Measurements from ENCODE around the gene L2HGDH.

Gene L2HGDH

GRCh38 chr14:50344876-50345563, 33.0 kb upstream of the L2HGDH start:
- H3K4me1 Mint-ChIP-seq = peaks cover 39% of the 10 kb centered on the region
- H3K36me3 Mint-ChIP-seq = peaks cover 7% of the 10 kb centered on the region
- H3K9me3 Mint-ChIP-seq = no peaks in the 10 kb centered on the region
- H3K4me3 Mint-ChIP-seq = no peak overlapping the region
- H3K27ac Mint-ChIP-seq = peak overlapping the region; percentile 70
- H3K27me3 Mint-ChIP-seq = no peaks in the 10 kb centered on the region

GRCh38 chr14:50344116-50344775, 32.2 kb upstream of the L2HGDH start:
- Mint-ChIP-seq H3K4me3 (peak overlapping the region; percentile 69), H3K27ac (peak overlapping the region; percentile 87), H3K36me3 (peaks cover 7% of the 10 kb centered on the region)

GRCh38 chr14:50343434-50343833, 31.4 kb upstream of the L2HGDH start:
- H3K27ac Mint-ChIP-seq = peak overlapping the region; percentile 63

More at GRCh38 chr14:50344116-50344775, 32.2 kb upstream of the L2HGDH start:
- peaks cover 39% of the 10 kb centered on the region for H3K4me1 Mint-ChIP-seq
- no peaks in the 10 kb centered on the region for H3K9me3 Mint-ChIP-seq
- no peaks in the 10 kb centered on the region for H3K27me3 Mint-ChIP-seq

DNA sequence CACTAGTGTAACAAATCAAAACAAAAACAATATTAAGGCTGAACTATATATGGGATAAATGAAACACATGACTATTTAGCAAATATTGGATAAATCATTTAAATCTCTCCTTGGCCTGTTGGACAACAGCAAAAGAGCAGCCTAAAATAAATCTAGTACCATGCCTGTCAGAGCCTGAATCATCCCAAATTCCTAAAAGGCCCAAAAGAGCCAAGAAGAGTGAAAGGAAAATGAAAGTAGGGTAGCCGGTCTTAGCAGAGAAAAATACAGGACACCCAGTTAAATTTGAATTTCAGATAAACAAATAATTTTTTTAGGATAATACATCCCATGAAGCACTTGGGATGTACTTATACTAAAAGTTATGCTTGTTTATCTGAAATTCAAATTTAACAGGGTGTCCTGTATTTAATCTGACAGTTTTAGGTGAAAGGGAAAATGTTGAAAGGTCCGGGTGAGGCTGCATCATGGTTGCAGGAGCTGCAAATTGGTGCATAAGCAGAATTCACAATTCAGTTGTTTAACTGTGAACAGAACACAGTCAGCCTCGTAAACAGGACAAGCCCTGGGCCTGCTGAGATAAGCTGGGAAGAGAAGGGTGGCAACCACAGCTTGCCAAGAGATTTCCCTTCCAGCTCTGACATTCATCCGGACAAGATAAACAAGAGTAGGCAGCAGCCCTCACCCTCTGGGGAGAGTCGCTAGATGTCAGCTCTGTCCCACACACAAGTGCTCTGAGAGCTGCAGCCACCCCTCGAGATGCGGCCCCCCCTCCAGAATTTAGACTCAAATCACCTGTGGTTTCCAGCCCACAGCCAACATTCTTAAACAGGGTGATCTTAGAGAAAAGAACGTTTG, 30.4 kb upstream of the L2HGDH start:
- H3K4me3 Mint-ChIP-seq = no peak overlapping the region
- no peaks in the 10 kb centered on the region for H3K27me3 Mint-ChIP-seq
- H3K4me1 Mint-ChIP-seq = peaks cover 37% of the 10 kb centered on the region
- no peak overlapping the region for H3K27ac Mint-ChIP-seq
- peaks cover 7% of the 10 kb centered on the region for H3K36me3 Mint-ChIP-seq
- H3K9me3 Mint-ChIP-seq = no peaks in the 10 kb centered on the region

More at GRCh38 chr14:50343434-50343833, 31.4 kb upstream of the L2HGDH start:
- Mint-ChIP-seq H3K4me3 (no peak overlapping the region), H3K27me3 (no peaks in the 10 kb centered on the region), H3K4me1 (peaks cover 39% of the 10 kb centered on the region), H3K9me3 (no peaks in the 10 kb centered on the region), H3K36me3 (peaks cover 7% of the 10 kb centered on the region)

DNA sequence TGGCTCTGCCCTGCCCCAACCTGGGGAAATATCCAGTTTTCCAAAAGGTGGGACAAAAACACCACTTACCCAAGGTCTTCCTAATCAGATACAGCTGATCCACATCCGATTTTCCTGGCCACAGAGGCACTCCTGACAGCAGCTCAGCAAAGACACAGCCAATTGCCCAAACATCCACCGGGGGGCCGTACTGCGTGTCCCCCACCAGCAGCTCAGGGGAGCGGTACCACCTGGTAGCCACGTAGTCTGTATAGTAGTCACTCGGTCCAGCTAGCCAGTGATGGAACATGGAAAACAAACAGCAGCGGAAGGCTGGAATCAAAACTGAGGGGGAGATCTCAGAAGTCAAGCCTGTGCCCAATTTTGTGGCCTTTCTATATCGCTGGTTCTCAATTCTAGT, 28.9 kb upstream of the L2HGDH start:
- H3K27me3 Mint-ChIP-seq = no peaks in the 10 kb centered on the region
- no peak overlapping the region for H3K4me3 Mint-ChIP-seq
- H3K9me3 Mint-ChIP-seq = no peaks in the 10 kb centered on the region
- H3K27ac Mint-ChIP-seq = no peak overlapping the region
- peaks cover 39% of the 10 kb centered on the region for H3K4me1 Mint-ChIP-seq
- peaks cover 7% of the 10 kb centered on the region for H3K36me3 Mint-ChIP-seq

DNA sequence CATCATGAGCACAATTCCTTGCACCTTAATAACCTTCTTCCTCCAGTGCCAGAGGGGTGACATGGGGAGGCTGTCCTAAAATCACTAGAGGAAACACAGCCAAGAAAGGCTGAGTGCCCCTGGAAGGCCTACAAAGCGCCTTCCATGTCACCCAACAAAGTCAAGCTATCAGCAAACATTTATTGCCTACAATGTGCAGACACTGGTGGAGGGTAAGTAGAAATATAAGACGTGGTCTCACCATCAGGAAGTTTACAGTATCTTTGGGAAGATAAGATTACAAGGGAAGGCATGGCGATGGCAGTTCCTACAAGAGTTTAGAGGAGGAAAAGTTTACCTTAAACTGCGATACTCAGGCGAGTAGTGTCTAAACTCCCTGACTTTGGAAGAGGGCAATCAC, 28.0 kb upstream of the L2HGDH start:
- Mint-ChIP-seq H3K27me3 (no peaks in the 10 kb centered on the region), H3K4me1 (peaks cover 45% of the 10 kb centered on the region), H3K27ac (no peak overlapping the region), H3K4me3 (no peak overlapping the region), H3K36me3 (peaks cover 6% of the 10 kb centered on the region), H3K9me3 (no peaks in the 10 kb centered on the region)

DNA sequence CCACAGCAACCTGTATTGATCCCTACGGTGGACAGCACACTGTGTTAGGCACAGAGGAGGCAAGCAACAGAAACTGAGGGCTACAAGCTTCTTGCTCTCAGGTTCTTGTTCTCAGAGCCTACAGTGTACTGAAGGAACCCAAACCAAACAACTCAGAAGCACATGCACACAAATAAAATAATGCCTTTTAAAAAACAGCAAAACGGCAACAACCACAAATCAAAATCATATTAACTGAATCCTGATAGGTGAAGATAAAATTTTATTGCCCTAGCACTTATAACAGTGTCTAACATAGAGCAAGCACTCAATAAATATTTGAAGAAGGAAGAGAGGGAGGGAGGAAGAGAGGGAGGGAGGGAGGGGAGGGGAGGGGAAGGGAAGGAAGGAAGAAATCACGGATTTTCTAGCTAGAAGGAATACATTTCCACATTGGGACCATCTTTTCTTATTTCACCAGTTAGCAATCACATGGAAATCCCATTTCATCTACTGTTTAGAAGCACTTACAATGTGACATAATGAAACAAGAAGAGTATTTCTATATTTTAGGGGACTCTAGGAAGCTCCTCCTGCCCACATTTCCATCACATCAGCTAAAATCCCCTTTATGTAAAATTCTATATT, 27.3 kb upstream of the L2HGDH start:
- peaks cover 3% of the 10 kb centered on the region for H3K36me3 Mint-ChIP-seq
- no peak overlapping the region for H3K27ac Mint-ChIP-seq
- H3K27me3 Mint-ChIP-seq = no peaks in the 10 kb centered on the region
- no peaks in the 10 kb centered on the region for H3K9me3 Mint-ChIP-seq
- peaks cover 38% of the 10 kb centered on the region for H3K4me1 Mint-ChIP-seq
- no peak overlapping the region for H3K4me3 Mint-ChIP-seq

GRCh38 chr14:50338587-50338986, 26.6 kb upstream of the L2HGDH start:
- Mint-ChIP-seq H3K4me1 (peaks cover 31% of the 10 kb centered on the region), H3K36me3 (peaks cover 2% of the 10 kb centered on the region), H3K27ac (no peak overlapping the region), H3K9me3 (no peaks in the 10 kb centered on the region), H3K27me3 (no peaks in the 10 kb centered on the region), H3K4me3 (no peak overlapping the region)

- peak overlapping the region; percentile 16 for H3K4me3 Mint-ChIP-seq
- no peaks in the 10 kb centered on the region for H3K9me3 Mint-ChIP-seq
- peaks cover 2% of the 10 kb centered on the region for H3K36me3 Mint-ChIP-seq
- peaks cover 15% of the 10 kb centered on the region for H3K4me1 Mint-ChIP-seq
- H3K27ac Mint-ChIP-seq = peak overlapping the region; percentile 85
- H3K27me3 Mint-ChIP-seq = no peaks in the 10 kb centered on the region
Observed at GRCh38 chr14:50335989-50336824, 24.2 kb upstream of the L2HGDH start.

DNA sequence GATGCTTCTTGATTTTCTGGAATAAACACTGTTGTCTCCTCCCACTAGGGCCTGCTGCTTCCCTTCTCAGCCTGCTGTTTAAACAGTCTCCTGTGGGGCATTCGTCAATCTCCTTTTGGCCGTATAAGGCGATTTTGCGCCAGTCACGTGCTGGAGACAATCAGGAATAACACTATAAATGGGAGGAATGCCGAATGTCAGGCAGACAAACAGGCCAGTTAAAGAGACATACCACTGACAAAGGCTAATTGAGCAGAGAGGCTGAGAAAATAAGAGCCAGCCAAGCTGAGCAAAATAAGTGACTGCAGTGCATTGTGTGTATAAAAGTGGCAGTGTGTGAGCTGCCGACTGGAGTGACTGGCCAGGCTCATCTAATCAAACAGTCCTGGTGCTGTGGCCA, 23.4 kb upstream of the L2HGDH start:
- Mint-ChIP-seq H3K27me3 (no peaks in the 10 kb centered on the region), H3K4me3 (no peak overlapping the region), H3K9me3 (no peaks in the 10 kb centered on the region), H3K27ac (peak overlapping the region; percentile 85), H3K36me3 (no peaks in the 10 kb centered on the region), H3K4me1 (peaks cover 15% of the 10 kb centered on the region)

- Mint-ChIP-seq H3K4me3 (no peak overlapping the region), H3K27ac (no peak overlapping the region), H3K9me3 (no peaks in the 10 kb centered on the region), H3K4me1 (peaks cover 15% of the 10 kb centered on the region), H3K27me3 (no peaks in the 10 kb centered on the region), H3K36me3 (no peaks in the 10 kb centered on the region)
Observed at GRCh38 chr14:50334211-50334610, 22.2 kb upstream of the L2HGDH start.

DNA sequence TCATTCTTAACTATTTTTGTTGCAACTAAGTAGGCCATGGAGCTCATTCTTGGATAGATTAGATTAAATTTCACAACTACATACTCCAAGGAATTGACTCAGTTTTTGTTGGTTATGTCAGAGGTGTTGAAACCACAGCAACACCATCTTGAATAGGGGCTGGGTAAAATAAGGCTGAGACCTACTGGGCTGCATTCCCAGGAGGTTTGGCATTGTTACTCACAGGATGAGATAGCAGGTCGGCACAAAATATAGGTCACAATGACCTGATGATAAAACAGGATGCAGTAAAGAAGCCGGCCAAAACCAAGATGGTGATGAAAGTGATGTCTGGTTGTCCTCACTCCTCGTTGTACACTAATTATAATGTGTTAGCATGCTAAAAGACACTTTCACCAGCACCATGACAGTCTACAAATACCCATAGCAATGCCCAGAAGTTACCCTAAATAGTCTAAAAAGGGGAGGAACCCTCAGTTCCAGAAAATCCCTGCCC, 21.0 kb upstream of the L2HGDH start:
- peaks cover 15% of the 10 kb centered on the region for H3K4me1 Mint-ChIP-seq
- no peak overlapping the region for H3K4me3 Mint-ChIP-seq
- H3K36me3 Mint-ChIP-seq = peaks cover 1% of the 10 kb centered on the region
- no peaks in the 10 kb centered on the region for H3K9me3 Mint-ChIP-seq
- H3K27ac Mint-ChIP-seq = no peak overlapping the region
- H3K27me3 Mint-ChIP-seq = no peaks in the 10 kb centered on the region

- Mint-ChIP-seq H3K27me3 (no peaks in the 10 kb centered on the region), H3K9me3 (no peaks in the 10 kb centered on the region), H3K4me1 (peaks cover 14% of the 10 kb centered on the region), H3K4me3 (no peak overlapping the region), H3K27ac (peak overlapping the region; percentile 35), H3K36me3 (peaks cover 1% of the 10 kb centered on the region)
Observed at GRCh38 chr14:50331596-50331995, 19.6 kb upstream of the L2HGDH start.

DNA sequence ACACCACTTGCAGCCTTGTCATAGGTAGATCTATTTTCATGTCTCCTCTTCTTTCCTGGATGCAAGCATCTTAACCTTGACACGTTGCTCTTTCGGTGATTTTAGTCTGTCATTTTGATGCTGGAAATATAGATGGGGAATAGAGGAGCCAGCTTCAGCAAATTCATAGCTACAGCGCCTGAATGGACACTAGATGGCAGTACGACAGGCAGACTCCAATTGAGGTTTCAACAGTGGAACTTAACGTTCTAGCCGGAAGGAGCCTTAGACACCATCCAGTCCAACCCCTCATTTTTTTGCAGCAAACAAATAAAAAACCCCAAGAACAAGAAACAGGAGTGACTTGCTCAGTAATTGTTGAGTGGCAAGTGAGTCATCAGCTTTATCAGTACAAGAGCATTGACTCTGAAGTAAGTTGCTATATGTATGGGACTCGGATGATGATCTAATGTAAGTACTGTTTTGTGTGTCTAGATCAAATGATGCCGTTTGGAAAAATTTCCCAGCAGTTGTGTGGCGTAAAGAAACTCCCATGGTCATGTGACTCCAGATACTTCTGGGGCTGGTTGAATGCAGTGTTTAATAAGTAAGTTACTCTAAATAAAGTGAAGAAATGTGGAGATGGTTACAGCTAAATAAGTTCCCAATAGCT, 9.1 kb upstream of the L2HGDH start:
- H3K27ac Mint-ChIP-seq = no peak overlapping the region
- H3K36me3 Mint-ChIP-seq = peaks cover 8% of the 10 kb centered on the region

More for the DNA sequence above, 9.1 kb upstream of the L2HGDH start:
- Mint-ChIP-seq H3K27me3 (no peaks in the 10 kb centered on the region), H3K4me3 (no peak overlapping the region), H3K4me1 (peaks cover 39% of the 10 kb centered on the region), H3K9me3 (no peaks in the 10 kb centered on the region)
